Ishikawa (cell line): ENCODE measurements around the gene KIAA0513.

Experiments used
- CEBPB ChIP-seq: IDR thresholded peaks from 2 replicates; pipeline ENCODE4 v1.6.1; 2012
- CREB1 ChIP-seq: IDR thresholded peaks from 2 replicates; pipeline ENCODE4 v1.6.1; 2012; ENCODE audit warnings: low read depth
- EGR1 ChIP-seq: IDR thresholded peaks from 2 replicates; pipeline ENCODE4 v1.6.1; 2012
- EP300 ChIP-seq: IDR thresholded peaks from 2 replicates; pipeline ENCODE4 v1.6.1; 2012; ENCODE audit warnings: borderline replicate concordance
- FOXM1 ChIP-seq: IDR thresholded peaks from 2 replicates; pipeline ENCODE4 v1.6.1; 2012; ENCODE audit warnings: low read depth, borderline replicate concordance
- NFIC ChIP-seq: IDR thresholded peaks from 2 replicates; pipeline ENCODE4 v1.6.1; 2012
- RAD21 ChIP-seq: IDR thresholded peaks from 2 replicates; pipeline ENCODE4 v1.6.1; 2012; ENCODE audit warnings: low read depth
- TAF1 ChIP-seq: IDR thresholded peaks from 2 replicates; pipeline ENCODE4 v1.6.1; 2012; ENCODE audit warnings: low read depth, mild to moderate bottlenecking
- TCF12 ChIP-seq: IDR thresholded peaks from 2 replicates; pipeline ENCODE4 v1.6.1; 2012; ENCODE audit warnings: low read depth
- TEAD4 ChIP-seq: IDR thresholded peaks from 2 replicates; pipeline ENCODE4 v1.6.1; 2012
- YY1 ChIP-seq: IDR thresholded peaks from 2 replicates; pipeline ENCODE4 v1.6.1; 2012; ENCODE audit warnings: low read depth
- ZBTB7A ChIP-seq: IDR thresholded peaks from 2 replicates; pipeline ENCODE4 v1.6.1; 2012; ENCODE audit warnings: low read depth
- TF ChIP-seq, protein P1 (sequence below): IDR thresholded peaks from 2 replicates; pipeline ENCODE4 v1.6.1; 2012
- TF ChIP-seq, protein P2 (sequence below): IDR thresholded peaks from 2 replicates; pipeline ENCODE4 v1.6.1; 2012
- TF ChIP-seq, protein P3 (sequence below): IDR thresholded peaks from 2 replicates; pipeline ENCODE4 v1.6.1; 2012; ENCODE audit warnings: low read depth, mild to moderate bottlenecking

The KIAA0513 gene

DNA sequence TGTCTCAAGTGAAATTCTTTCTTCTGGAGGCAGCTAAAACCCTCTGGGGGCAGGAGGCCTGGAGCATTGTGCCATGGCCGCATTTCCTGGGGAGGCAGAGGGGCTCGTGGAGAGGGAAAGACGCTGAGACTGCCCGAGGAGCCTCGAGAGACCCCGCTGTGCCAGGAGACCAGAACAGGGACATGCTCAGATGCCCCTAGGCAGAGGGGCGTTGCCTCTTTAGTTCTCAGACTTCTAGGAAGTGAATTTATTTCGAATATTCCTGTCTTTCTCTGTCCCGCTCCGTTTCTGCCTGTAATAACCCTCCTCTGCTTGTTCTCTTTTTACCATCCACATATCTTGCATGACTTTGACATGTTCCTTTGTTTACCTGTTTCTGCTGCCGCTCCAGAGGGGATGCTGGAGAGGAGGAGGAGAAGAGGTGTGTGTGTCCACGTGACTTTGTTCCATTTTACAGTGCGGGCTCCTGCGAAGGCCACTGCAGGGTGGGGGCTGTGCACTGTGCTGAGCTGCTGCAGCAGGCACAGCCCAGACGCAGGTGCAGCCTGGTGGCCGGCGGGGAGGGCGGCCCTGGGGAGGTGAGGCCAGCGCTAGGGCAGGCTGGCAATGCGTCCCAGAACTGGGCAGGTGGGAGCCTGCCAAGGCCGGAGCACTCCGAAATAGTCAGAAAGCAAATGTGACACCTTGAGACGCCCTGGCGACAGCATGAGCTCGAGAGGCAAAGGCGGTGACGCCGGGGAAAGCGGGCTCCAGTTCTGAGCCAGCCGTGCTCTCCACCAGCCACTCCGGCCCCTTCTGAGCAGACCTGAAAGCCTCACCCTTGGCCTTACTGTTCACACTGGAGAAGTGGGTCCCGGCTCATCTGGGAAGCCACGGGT lies 54.8 kb downstream of the KIAA0513 start:
- TF ChIP-seq TEAD4 (no peak), ZBTB7A (no peak)

DNA sequence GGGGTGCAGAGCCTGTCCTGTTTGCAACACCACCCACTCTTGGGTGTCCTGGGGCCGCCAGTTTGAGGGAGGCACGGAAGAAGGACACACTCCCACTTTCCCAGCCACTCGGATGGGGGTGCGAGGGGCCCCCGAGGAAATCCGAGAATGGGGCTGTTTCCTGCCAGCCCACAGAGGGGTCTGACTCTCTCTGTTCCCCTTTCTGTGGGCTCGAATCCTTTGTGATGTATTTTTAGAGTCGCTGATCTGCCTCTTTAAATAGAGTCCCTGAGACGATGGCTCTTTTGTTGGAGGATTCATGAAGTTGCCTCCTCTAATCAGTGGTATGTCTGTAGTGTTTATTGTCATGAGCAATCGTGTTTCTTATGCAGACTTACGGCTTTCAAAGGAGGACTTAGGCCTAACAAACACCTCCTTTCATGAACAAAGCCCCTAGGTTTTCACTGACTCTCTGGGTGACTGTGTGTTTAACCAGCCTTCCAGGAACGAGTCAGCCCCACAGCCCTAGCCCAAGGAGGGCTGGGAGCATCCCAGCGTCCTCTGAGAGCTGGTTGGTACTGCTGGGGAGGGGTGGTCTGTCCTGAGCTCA lies 55.5 kb downstream of the KIAA0513 start:
- TF ChIP-seq YY1 (no peak), CEBPB (no peak), EP300 (no peak)
- TF ChIP-seq, protein P1, sequence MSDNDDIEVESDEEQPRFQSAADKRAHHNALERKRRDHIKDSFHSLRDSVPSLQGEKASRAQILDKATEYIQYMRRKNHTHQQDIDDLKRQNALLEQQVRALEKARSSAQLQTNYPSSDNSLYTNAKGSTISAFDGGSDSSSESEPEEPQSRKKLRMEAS: no peak

DNA sequence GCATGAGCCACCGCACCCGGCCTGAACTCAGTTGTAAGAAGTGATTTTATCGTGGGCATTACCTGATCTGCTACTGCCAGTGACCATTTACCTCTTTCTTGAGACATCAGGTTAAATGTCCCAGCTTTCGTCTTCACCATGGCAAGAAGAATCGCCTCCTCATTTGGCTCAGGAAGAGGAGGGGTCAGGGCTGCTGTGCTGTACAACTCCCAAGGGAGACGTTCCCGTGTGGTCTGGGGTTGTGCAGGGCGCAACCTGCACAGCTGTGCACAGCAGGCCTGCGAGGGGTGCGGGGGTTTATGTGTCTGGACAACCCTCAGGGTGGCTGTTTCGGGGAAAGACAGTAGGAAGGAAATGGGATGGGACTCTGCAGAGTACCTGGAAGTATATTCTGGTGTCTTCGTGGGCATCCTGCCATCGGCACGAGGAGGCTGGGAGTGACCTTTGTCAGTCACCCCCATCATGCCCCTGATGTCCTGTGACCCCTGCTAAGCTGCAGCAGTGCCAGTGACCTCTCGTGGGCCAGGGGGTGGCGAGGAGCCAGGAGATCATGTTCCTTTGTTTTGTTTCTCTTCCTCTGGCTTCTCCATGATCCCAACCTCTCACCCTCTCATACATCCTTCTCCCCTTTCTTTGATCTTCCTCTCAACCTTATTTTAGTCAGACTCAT lies 57.4 kb downstream of the KIAA0513 start:
- TF ChIP-seq EP300: no peak
- no peak for TF ChIP-seq FOXM1
- TF ChIP-seq TEAD4: no peak
- TF ChIP-seq, protein P1: no peak
- TF ChIP-seq NFIC: no peak
- TF ChIP-seq TAF1: no peak
- no peak for TF ChIP-seq TCF12
- no peak for TF ChIP-seq CEBPB
- no peak for TF ChIP-seq EGR1
- TF ChIP-seq ZBTB7A: no peak

DNA sequence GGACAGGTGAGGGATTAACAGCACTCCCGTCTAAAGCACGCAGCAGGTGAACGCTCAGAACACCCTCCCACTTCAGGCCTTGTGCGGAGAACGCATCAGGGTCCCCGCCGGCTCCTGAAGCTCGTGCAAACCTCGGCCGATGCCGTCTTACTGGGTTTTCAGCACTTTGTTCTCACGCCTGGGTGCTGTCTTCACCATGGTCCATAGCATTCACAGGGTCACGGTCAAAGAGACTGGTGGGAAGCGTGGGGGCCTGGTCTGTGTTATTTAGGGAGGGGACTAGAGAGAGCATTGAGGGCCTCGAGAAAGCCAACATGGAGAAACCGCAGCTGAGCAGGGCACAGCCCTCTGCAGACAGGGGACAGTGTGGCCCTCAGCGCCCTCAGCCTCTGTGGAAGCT lies 58.1 kb downstream of the KIAA0513 start:
- no peak for TF ChIP-seq ZBTB7A
- no peak for TF ChIP-seq YY1
- TF ChIP-seq, protein P2, sequence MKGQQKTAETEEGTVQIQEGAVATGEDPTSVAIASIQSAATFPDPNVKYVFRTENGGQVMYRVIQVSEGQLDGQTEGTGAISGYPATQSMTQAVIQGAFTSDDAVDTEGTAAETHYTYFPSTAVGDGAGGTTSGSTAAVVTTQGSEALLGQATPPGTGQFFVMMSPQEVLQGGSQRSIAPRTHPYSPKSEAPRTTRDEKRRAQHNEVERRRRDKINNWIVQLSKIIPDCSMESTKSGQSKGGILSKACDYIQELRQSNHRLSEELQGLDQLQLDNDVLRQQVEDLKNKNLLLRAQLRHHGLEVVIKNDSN: no peak
- no peak for TF ChIP-seq EGR1
- no peak for TF ChIP-seq TCF12
- no peak for TF ChIP-seq RAD21
- TF ChIP-seq, protein P3, sequence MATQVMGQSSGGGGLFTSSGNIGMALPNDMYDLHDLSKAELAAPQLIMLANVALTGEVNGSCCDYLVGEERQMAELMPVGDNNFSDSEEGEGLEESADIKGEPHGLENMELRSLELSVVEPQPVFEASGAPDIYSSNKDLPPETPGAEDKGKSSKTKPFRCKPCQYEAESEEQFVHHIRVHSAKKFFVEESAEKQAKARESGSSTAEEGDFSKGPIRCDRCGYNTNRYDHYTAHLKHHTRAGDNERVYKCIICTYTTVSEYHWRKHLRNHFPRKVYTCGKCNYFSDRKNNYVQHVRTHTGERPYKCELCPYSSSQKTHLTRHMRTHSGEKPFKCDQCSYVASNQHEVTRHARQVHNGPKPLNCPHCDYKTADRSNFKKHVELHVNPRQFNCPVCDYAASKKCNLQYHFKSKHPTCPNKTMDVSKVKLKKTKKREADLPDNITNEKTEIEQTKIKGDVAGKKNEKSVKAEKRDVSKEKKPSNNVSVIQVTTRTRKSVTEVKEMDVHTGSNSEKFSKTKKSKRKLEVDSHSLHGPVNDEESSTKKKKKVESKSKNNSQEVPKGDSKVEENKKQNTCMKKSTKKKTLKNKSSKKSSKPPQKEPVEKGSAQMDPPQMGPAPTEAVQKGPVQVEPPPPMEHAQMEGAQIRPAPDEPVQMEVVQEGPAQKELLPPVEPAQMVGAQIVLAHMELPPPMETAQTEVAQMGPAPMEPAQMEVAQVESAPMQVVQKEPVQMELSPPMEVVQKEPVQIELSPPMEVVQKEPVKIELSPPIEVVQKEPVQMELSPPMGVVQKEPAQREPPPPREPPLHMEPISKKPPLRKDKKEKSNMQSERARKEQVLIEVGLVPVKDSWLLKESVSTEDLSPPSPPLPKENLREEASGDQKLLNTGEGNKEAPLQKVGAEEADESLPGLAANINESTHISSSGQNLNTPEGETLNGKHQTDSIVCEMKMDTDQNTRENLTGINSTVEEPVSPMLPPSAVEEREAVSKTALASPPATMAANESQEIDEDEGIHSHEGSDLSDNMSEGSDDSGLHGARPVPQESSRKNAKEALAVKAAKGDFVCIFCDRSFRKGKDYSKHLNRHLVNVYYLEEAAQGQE: no peak
- TF ChIP-seq TAF1: no peak
- no peak for TF ChIP-seq CEBPB
- no peak for TF ChIP-seq NFIC
- no peak for TF ChIP-seq FOXM1
- no peak for TF ChIP-seq TEAD4
- TF ChIP-seq, protein P1: no peak
- TF ChIP-seq EP300: no peak
- no peak for TF ChIP-seq CREB1

DNA sequence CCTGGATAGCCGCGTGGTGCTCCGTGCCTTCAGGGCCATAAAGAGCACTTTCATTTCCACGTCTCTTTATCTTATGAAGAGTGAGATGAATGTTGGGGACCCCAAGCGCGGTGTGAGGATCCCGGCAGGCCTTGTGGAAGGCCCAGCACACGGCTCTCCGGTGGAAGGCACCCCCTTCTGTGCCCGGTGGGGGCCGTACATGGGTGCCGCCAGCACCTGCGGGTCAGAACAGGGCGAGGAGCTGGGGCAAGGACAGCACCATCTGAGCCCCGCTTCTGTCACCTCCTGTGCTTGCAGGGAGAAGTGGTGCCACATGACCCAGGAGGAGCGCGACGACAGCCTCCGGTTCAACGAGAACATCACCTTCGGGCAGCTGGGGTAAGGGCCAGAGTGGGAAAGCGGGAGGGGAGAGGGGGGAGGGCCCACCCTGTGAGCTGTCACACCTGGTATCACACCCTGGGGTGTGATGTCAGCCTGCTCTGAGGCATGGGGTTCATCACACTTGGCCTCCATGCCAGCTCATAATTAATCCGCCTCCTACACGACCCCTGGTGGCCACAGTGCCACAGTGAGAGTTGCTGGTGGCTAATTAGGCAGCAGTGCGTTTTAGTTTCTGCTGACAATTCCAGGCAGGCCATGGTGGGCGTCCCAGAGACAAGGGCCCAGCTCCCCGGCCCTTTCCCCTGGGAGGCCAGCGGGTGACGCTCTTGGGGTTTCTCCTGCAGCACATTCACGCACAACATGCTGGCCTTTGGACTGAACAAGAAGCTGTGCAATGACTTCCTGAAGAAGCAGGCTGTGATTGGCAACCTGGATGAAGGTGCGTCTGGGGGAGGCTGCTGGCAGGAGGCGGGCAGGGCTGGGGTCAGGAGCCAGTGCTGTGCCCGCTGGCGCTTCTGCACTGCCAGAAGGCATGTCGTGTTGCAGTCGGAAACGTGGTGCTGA lies 59.0 kb downstream of the KIAA0513 start:
- peak; percentile 68 for TF ChIP-seq RAD21
- TF ChIP-seq TCF12: no peak

DNA sequence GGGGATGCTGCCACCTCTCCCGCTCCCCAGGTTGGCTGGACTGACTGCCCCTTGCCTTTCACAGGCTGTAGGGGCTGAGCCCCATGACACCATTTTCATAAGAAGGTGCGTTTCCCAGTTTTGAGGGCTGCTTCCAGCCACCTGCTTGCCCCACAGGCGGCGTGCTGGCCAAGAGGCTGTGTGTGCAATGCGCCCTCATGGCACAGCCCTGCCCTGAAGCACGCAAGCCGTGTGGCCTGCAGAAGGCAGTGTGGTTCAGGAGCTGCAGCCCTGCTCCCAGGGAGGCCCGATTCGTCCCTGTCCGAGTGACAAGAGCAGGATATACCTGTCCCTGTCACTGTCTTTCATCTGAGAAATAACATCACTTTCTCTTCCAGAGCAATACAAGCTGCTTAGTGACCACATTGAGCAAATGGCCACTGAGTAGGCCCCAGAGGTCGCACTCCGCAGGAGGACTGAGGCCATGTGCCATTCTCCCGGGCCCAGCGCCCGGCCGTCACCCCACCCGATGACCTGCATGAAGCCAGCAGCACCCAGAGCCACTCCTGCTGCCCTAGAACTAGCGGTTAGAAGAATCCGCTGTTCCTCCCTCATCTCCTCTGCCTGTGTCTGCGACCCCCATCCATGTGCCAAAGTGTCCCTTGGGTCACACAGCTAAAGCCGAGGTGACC lies 60.4 kb downstream of the KIAA0513 start:
- no peak for TF ChIP-seq EP300
- TF ChIP-seq, protein P3: no peak
- TF ChIP-seq YY1: no peak
- no peak for TF ChIP-seq CREB1
- TF ChIP-seq FOXM1: no peak
- no peak for TF ChIP-seq TEAD4
- TF ChIP-seq, protein P1: no peak
- TF ChIP-seq TAF1: no peak
- no peak for TF ChIP-seq EGR1
- no peak for TF ChIP-seq RAD21
- no peak for TF ChIP-seq NFIC
- TF ChIP-seq TCF12: no peak
- TF ChIP-seq CEBPB: no peak
